ENCODE results near the gene YY1AP1.
A peak's percentile ranks its signal among the peaks of the same experiment; 100 is the strongest.
"Not testable (repeated sequence)": the region's sequence is repeated elsewhere in the genome, so short reads cannot be mapped to it uniquely, and the experiment has no call there.

Gene YY1AP1, protein sequence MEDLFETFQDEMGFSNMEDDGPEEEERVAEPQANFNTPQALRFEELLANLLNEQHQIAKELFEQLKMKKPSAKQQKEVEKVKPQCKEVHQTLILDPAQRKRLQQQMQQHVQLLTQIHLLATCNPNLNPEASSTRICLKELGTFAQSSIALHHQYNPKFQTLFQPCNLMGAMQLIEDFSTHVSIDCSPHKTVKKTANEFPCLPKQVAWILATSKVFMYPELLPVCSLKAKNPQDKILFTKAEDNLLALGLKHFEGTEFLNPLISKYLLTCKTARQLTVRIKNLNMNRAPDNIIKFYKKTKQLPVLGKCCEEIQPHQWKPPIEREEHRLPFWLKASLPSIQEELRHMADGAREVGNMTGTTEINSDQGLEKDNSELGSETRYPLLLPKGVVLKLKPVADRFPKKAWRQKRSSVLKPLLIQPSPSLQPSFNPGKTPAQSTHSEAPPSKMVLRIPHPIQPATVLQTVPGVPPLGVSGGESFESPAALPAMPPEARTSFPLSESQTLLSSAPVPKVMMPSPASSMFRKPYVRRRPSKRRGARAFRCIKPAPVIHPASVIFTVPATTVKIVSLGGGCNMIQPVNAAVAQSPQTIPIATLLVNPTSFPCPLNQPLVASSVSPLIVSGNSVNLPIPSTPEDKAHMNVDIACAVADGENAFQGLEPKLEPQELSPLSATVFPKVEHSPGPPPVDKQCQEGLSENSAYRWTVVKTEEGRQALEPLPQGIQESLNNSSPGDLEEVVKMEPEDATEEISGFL

DNA sequence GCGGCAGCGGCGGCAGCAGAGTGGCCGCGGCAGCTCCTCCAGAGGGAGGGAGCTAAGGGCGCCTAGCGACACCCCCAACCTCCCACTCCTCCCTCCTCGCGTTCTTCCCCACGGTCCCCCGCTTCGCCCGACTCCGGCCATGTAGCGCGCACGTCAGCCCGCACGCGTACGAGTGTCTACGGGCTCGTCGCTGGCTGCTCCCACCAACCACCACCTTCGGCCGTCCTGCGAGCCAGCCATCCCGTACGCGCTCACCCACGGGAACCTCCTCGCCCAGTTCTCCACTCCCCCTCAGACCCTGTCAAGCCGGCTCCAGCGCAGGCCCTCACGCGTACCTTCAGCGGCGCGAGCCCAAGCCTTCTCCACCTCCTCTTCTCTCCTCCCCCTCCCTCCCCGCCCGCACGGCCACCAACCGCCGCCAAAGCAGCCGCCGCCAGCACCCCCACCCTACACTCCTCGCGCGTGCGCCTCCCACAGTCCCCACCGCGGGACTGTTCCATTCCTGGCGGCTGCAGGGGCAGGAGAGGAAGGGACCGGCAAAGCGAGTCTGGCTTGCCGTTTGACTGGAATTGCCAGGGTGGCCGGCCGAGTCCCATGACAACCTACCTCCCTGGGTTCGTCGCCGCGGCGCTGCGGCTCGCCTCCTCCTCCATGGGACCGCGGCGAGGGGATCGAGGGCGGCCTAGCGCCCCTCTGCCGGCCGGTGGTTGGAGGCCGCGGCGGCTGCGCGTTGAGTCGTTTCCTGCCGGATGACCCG, at the start of gene YY1AP1:
Gene YY1AP1 (minus strand): TSS at position 451 of the 757 bp plus-strand sequence. CDS start 8,338 bp downstream, outside the sequence.
- peaks cover 60% of the 10 kb centered on the region for H3K4me1 Mint-ChIP-seq (ENCODE audit: low read depth)
- H3K27ac Mint-ChIP-seq = peak within 1 kb of the TSS; percentile 99
- intact Hi-C loops (cut with micrococcal nuclease) = no loop called here
- peaks cover 75% of the 10 kb centered on the region for H3K36me3 Mint-ChIP-seq (ENCODE audit: low read depth)
- H3K4me3 Mint-ChIP-seq = peak within 1 kb of the TSS; percentile 99
- no peaks in the 10 kb centered on the region for H3K27me3 Mint-ChIP-seq
- H3K9me3 Mint-ChIP-seq = peaks cover 16% of the 10 kb centered on the region

DNA sequence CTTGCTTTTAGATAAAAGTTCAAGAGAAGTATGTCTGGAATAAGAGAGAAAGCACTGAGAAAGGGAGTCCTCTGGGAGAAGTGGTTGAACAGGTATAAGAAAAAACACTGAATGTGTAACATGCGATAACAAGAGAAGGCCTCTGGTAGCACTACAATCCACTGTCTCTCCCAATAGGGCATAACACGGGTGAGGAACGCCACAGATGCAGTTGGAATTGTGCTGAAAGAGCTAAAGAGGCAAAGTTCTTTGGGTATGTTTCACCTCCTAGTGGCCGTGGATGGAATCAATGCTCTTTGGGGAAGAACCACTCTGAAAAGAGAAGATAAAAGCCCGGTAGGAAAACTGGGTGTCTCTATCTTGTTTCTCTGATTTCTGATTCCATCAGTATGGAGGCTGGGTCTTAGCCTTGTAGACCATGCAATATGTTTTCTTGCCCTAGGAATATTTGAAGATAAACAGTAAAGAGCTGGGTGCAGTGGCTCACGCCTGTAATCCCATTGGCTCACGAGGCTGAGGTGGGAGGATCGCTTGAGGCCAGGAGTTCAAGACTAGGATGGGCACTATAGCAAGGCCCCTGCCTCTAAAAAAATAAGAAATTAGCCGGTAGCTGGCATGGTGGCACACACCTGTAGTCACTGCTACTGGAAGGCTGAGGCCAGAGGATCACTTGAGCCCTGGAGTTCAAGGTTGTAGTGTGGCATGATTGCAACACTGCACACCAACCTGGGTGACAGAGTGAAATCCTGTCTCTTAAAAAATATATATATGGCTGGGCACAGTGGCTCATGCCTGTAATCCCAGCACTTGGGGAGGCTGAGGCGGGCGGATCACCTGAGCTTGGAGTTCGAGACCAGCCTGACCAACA, 40.7 kb upstream of the YY1AP1 start:
- no peaks in the 10 kb centered on the region for H3K27me3 Mint-ChIP-seq
- no peaks in the 10 kb centered on the region for H3K9me3 Mint-ChIP-seq
- peaks cover 91% of the 10 kb centered on the region for H3K36me3 Mint-ChIP-seq (ENCODE audit: low read depth)
- no peak overlapping the region for H3K4me3 Mint-ChIP-seq
- H3K4me1 Mint-ChIP-seq (ENCODE audit: low read depth) = no peaks in the 10 kb centered on the region
- intact Hi-C loops (cut with micrococcal nuclease) = loop anchor here (10.0 kb wide), 1 partner anchor 54 kb away; no protein-coding TSS in a partner anchor
- H3K27ac Mint-ChIP-seq = no peak overlapping the region

DNA sequence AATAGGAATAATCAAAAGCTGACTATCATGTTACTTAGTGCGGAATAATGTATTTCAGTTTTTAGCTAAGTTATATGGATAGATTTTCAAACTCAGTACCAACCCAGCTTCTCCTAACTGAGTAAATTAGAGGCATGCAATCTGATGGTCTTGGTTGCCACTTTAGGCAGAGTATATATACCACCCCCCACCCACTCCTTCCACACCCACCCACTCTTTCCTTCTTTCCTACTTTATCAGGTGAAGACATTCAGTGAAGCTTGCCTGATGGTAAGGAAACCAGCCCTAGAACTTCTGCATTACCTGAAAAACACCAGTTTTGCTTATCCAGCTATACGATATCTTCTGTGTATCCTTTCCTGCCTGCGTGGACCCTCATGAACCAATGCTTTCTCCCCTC, 36.6 kb upstream of the YY1AP1 start:
- peaks cover 73% of the 10 kb centered on the region for H3K36me3 Mint-ChIP-seq (ENCODE audit: low read depth)

DNA sequence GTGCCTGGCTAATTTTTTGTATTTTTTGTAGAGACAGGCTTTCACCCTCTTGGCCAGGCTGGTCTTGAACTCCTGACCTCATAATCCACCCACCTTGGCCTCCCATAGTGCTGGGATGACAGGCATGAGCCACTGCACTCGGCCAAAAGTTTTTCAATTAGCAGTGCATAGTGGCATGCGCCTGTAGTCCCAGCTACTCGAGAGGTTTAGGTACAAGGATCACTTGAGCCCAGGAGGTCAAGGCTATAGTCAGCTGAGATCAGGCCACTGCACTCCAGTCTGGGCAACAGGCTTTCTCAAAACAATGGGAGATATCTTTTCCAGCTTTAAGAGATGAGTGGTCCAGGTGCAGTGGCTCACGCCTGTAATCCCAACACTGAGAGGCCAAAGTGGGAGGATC, 31.1 kb upstream of the YY1AP1 start:
- Mint-ChIP-seq H3K9me3 (no peaks in the 10 kb centered on the region), H3K27ac (no peak overlapping the region), H3K27me3 (no peaks in the 10 kb centered on the region), H3K4me3 (no peak overlapping the region), H3K36me3 (ENCODE audit: low read depth) (peaks cover 71% of the 10 kb centered on the region), H3K4me1 (ENCODE audit: low read depth) (no peaks in the 10 kb centered on the region)
- intact Hi-C loops (cut with micrococcal nuclease) = loop anchor here (10.0 kb wide), 1 partner anchor 45 kb away; no protein-coding TSS in a partner anchor

More for the DNA sequence above, 36.6 kb upstream of the YY1AP1 start:
- Mint-ChIP-seq H3K9me3 (no peaks in the 10 kb centered on the region), H3K4me3 (no peak overlapping the region), H3K4me1 (ENCODE audit: low read depth) (no peaks in the 10 kb centered on the region), H3K27ac (no peak overlapping the region), H3K27me3 (no peaks in the 10 kb centered on the region)
- intact Hi-C loops (cut with micrococcal nuclease) = loop anchor here (10.0 kb wide), 1 partner anchor 50 kb away; no protein-coding TSS in a partner anchor

DNA sequence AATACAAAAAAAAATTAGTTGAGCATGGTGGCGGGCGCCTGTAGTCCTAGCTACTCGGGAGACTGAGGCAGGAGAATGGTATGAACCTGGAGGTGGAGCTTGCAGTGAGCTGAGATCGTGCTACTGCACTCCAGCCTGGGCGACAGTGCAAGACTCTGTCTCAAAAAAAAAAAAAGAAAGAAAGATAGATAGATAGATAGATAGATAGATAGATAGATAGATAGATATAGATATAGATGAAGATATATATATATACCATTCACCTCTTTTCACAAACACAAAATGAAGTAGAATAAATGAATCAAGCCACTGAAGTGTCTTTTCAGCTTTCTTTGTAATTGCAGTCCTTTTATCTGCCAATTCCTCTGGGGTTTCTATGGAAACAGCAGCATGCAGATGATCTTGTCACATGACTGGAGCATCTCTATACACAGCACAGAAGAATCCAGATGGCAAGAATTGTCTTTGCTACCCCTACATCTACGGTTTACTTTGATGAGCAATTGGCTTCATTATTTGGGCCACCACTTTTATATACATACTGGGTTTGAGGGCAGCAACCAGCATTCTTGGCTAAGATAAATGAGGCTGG, 30.0 kb upstream of the YY1AP1 start:
- H3K4me1 Mint-ChIP-seq (ENCODE audit: low read depth); intact Hi-C loops (cut with micrococcal nuclease); H3K27ac Mint-ChIP-seq; H3K27me3 Mint-ChIP-seq; H3K9me3 Mint-ChIP-seq; H3K4me3 Mint-ChIP-seq: not testable (repeated sequence)
- H3K36me3 Mint-ChIP-seq (ENCODE audit: low read depth) = peaks cover 82% of the 10 kb centered on the region

DNA sequence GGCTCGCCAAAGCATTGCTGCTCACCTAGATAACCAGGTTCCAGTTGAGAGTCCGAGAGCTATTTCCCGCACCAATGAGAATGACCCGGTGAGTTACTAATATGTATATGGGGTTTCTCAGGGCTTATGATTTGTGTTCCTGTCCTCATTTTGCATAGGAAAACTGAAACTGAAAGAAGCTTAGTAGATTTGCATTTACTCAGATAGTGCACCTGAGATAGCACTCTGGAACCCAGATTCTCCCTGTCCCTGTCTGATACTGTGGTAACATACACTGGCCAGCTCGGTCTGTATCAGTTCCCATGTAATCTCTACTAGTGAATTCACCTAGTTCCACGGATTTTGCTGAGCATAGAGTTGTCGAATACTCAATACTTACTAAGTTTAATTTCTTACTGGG, 28.5 kb upstream of the YY1AP1 start:
- Mint-ChIP-seq H3K4me1 (ENCODE audit: low read depth) (no peaks in the 10 kb centered on the region), H3K9me3 (no peaks in the 10 kb centered on the region), H3K36me3 (ENCODE audit: low read depth) (peaks cover 91% of the 10 kb centered on the region), H3K4me3 (no peak overlapping the region), H3K27me3 (no peaks in the 10 kb centered on the region), H3K27ac (no peak overlapping the region)
- intact Hi-C loops (cut with micrococcal nuclease) = no loop called here

DNA sequence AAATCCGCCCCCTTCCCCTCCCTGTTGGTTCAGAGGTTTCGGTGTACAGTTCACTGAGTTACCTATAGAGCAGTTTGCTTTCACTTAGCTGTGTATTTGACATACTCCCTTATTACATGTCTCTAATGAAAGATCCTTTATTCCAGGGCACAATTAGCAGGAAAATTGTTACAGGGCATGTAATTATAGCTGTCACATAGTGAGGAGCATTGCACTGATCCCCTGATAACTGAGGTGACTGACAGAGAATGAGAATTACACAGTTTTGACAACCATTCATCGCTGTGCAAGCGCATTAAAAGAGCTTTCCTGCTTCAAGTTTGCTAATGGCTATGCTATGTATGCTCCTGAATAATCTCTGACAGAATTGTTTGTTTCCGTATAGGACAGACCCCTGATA, 27.2 kb upstream of the YY1AP1 start:
- Mint-ChIP-seq H3K27me3 (no peaks in the 10 kb centered on the region), H3K36me3 (ENCODE audit: low read depth) (peaks cover 88% of the 10 kb centered on the region)

DNA sequence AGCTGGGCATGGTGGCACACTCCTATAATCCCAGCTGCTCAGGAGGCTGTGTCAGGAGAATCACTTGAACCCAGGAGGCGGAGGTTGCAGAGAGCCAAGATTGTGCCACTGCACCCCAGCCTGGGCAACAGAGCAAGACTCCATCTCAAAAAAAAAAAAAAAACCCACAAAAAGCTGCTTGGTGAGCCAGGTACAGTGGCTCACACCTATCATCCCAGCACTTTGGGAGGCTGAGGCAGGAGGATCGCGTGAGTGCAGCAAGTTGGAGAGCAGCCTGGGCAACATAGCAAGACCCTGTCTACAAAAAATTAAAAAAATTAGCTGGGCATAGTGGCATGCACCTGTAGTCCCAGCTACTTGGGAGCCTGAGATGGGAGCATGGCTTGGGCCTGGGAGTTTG, 26.5 kb upstream of the YY1AP1 start:
- H3K36me3 Mint-ChIP-seq (ENCODE audit: low read depth) = peaks cover 86% of the 10 kb centered on the region

More for the DNA sequence above, 27.2 kb upstream of the YY1AP1 start:
- Mint-ChIP-seq H3K4me1 (ENCODE audit: low read depth) (no peaks in the 10 kb centered on the region), H3K9me3 (no peaks in the 10 kb centered on the region), H3K4me3 (no peak overlapping the region), H3K27ac (no peak overlapping the region)
- intact Hi-C loops (cut with micrococcal nuclease) = no loop called here

DNA sequence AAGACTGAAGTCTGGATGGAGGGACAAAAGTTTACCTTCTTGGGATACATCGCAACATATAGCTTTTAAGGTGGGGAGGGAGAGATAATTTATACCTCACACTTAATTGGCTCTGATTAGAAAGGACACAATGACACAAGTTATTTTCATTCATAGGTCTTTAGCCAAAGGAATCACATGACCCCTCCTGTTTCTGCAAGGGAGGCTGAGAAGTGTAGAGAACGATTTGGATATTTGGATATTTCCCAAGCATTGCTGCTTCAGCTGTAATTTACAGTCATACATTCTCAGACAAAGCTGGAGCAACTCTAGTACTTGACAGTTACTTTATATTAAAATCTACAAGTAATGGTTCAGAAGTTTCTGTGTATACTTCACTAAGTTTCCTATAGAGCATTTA, 24.5 kb upstream of the YY1AP1 start:
- H3K27ac Mint-ChIP-seq = no peak overlapping the region
- no peaks in the 10 kb centered on the region for H3K4me1 Mint-ChIP-seq (ENCODE audit: low read depth)
- no peaks in the 10 kb centered on the region for H3K27me3 Mint-ChIP-seq
- H3K36me3 Mint-ChIP-seq (ENCODE audit: low read depth) = peaks cover 82% of the 10 kb centered on the region
- intact Hi-C loops (cut with micrococcal nuclease) = no loop called here
- H3K4me3 Mint-ChIP-seq = no peak overlapping the region
- H3K9me3 Mint-ChIP-seq = no peaks in the 10 kb centered on the region

More for the DNA sequence above, 26.5 kb upstream of the YY1AP1 start:
- H3K27ac Mint-ChIP-seq; H3K27me3 Mint-ChIP-seq; H3K9me3 Mint-ChIP-seq; H3K4me1 Mint-ChIP-seq (ENCODE audit: low read depth); intact Hi-C loops (cut with micrococcal nuclease); H3K4me3 Mint-ChIP-seq: not testable (repeated sequence)

DNA sequence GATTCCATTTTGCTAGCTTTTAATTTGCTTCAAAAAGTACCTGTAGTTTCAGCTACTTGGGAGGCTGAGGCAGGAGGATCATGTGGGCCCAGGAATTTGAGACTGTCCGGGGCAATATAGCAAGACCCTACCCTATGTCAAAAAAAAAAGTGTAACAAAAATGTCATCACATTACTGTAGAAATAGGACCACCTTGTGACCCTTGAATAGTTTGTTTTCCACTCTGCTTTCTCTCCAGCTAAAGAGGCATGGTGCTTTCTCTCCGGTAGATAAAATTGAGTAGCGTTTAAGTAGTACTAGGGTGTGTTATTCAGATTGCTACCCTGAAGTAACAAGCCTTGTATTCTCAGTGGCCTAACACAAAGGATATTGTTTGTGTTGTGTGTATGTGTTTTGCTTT, 24.1 kb upstream of the YY1AP1 start:
- H3K9me3 Mint-ChIP-seq; H3K27ac Mint-ChIP-seq; H3K4me1 Mint-ChIP-seq (ENCODE audit: low read depth); H3K27me3 Mint-ChIP-seq; H3K4me3 Mint-ChIP-seq; intact Hi-C loops (cut with micrococcal nuclease): not testable (repeated sequence)
- H3K36me3 Mint-ChIP-seq (ENCODE audit: low read depth) = peaks cover 78% of the 10 kb centered on the region

DNA sequence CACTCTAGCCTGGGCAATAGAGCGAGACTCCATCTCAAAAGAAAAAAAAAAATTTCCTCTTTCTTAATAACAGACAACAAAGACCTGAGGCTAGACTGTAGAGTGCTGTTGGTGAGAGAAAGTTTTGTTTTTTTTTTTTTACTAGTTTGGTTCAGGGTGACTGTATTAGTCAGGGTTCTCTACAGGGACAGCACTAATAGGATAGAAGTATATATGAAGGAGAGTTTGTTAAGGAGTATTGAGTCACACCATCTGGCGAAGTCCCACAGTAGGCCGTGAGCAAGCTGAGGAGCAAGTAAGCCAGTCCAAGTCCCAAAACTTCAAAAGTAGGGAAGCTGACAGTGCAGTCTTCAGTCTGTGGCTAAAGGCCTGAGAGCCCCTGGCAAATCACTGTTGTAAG, 22.9 kb upstream of the YY1AP1 start:
- H3K9me3 Mint-ChIP-seq; H3K4me1 Mint-ChIP-seq (ENCODE audit: low read depth); H3K4me3 Mint-ChIP-seq; H3K27ac Mint-ChIP-seq; H3K27me3 Mint-ChIP-seq; intact Hi-C loops (cut with micrococcal nuclease): not testable (repeated sequence)
- H3K36me3 Mint-ChIP-seq (ENCODE audit: low read depth) = peaks cover 70% of the 10 kb centered on the region

DNA sequence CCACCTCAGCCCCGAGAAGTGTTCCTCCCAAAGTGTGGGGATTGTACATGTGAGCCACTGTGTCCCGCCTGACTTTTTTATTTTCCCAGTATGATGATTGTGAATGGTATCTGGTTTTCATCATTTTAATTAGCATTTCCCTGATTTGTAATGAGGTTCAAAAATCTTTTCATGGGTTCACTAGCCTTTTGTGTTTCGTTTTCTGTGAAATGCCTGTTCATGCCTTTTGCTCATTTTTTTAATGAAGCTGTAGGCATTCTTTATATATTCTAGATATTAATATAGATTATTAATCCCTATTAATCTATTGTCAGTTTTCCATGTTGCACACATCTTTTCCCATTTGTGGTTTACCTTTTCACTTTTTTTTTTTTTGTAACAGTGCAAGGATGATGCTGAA, 20.8 kb upstream of the YY1AP1 start:
- intact Hi-C loops (cut with micrococcal nuclease) = no loop called here
- no peaks in the 10 kb centered on the region for H3K9me3 Mint-ChIP-seq

DNA sequence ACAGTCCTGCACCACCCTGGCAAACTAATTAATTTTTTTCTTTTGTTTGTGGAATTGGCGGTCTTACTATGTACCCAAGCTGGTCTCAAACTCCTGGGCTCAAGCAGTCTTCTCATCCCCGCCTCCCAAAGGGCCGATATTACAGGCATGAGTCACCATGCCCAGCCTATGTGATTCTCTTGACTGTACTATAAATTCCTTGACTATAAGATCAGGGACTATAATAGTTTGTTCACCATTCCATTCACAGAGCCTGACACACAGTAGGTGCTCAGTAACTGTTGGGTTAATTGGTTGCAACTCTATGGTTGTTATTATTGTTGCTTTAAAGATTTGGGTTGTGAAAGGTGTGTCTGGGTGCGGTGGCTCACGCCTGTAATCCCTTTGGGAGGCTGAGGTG, 17.6 kb upstream of the YY1AP1 start:
- H3K4me1 Mint-ChIP-seq (ENCODE audit: low read depth) = peaks cover 35% of the 10 kb centered on the region
- intact Hi-C loops (cut with micrococcal nuclease) = no loop called here
- no peaks in the 10 kb centered on the region for H3K9me3 Mint-ChIP-seq
- peaks cover 18% of the 10 kb centered on the region for H3K36me3 Mint-ChIP-seq (ENCODE audit: low read depth)
- H3K27me3 Mint-ChIP-seq = no peaks in the 10 kb centered on the region
- H3K27ac Mint-ChIP-seq = no peak overlapping the region
- no peak overlapping the region for H3K4me3 Mint-ChIP-seq

More for the DNA sequence above, 20.8 kb upstream of the YY1AP1 start:
- Mint-ChIP-seq H3K27me3 (no peaks in the 10 kb centered on the region), H3K27ac (no peak overlapping the region), H3K4me3 (no peak overlapping the region), H3K36me3 (ENCODE audit: low read depth) (peaks cover 49% of the 10 kb centered on the region), H3K4me1 (ENCODE audit: low read depth) (peaks cover 16% of the 10 kb centered on the region)

Data from dendritic cell treated with granulocyte-macrophage colony-stimulating factor and Interleukin-4, amounts not matched to agents 40 ng/mL and 50 ng/mL, for 4 days (primary cell).